ENCODE results near the gene THSD7A. TPM values are rescaled to one million over a fixed set of nuclear protein-coding genes. Genes with fewer than 3 reads are reported as not detected.
A peak's percentile ranks its signal among the peaks of the same experiment; 100 is the strongest.

The THSD7A gene
- total RNA-seq, 1 donor from 2014 or later = 3.5 TPM

DNA sequence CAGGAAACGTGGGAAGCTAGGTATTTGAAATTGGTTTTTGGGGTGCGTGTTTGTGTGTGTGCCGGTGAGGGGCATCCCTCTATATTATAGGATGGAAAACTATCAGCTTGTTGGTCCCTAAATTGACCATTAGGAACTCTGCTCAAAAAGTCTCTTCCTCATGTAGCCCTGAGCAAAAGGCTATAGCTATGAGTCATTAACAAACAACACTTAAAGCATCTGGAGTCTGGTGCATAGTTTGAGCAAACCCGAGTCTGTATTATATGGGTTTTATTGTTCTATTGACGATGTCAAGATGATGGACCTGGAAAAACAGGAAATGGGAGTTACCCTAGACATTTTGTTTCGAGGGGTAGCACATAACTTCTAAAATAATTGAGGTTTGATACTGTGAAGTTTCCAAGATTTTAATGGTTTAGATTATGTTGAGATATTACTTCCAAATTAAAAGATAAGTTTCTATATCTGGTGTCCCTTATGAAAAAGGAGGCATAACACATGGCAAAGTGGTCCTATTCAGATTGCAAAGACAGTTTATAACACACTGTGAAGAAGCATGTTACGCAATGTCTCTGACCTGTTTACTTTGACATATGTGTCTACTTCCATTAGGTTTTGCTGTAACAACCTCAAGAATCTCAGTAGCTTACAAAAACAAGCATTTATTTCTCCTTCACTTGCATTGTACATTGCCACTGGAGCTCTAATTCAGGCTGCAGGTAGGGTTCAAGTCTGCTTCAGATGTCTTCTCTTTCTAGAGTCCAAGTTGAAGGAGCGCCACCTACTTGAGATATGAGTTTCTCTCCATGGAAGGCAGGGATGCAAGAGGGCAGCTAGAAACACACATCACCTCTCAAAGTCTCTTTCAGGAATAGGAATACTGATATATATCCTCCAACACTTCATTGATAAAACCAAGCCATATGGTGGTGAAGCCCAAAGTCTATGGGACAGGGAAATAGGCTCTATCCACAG, 500.6 kb downstream of the THSD7A start:
- H3K27me3 ChIP-seq (ENCODE audit: insufficient read depth, low read length) = no peaks in the 10 kb centered on the region
- H3K9me3 ChIP-seq (ENCODE audit: insufficient read depth, low read depth, low read length) = no peaks in the 10 kb centered on the region
- no peak overlapping the region for H3K27ac ChIP-seq (ENCODE audit: low read depth, low read length)
- H3K79me2 ChIP-seq (ENCODE audit: insufficient read depth, low read length) = no peaks in the 10 kb centered on the region
- H3K36me3 Mint-ChIP-seq (ENCODE audit: low read depth, unreplicated experiment) = no peaks in the 10 kb centered on the region
- H3K9me3 Mint-ChIP-seq (ENCODE audit: unreplicated experiment) = no peaks in the 10 kb centered on the region
- H4K20me1 ChIP-seq (ENCODE audit: insufficient read depth, low read length) = no peaks in the 10 kb centered on the region
- DNase-seq (ENCODE audit: low read depth) = no peak
- no peak for FAIRE-seq
- no peaks in the 10 kb centered on the region for H3K27me3 Mint-ChIP-seq (ENCODE audit: low read depth, unreplicated experiment)
- H3K4me3 ChIP-seq (ENCODE audit: insufficient read depth, low read depth, low read length) = no peak overlapping the region
- H3K4me1 Mint-ChIP-seq (ENCODE audit: low read depth, unreplicated experiment) = peaks cover 30% of the 10 kb centered on the region
- no peak overlapping the region for H3K4me2 ChIP-seq (ENCODE audit: low read length)
- no peak overlapping the region for H2AFZ ChIP-seq (ENCODE audit: low read depth, low read length)
- no peaks in the 10 kb centered on the region for H3K36me3 ChIP-seq (ENCODE audit: insufficient read depth, low read length)
- TF ChIP-seq EZH2 (IDR thresholded peaks at IDR 0.05; ENCODE audit: insufficient read depth, low read length) = no peak
- TF ChIP-seq, protein P1, sequence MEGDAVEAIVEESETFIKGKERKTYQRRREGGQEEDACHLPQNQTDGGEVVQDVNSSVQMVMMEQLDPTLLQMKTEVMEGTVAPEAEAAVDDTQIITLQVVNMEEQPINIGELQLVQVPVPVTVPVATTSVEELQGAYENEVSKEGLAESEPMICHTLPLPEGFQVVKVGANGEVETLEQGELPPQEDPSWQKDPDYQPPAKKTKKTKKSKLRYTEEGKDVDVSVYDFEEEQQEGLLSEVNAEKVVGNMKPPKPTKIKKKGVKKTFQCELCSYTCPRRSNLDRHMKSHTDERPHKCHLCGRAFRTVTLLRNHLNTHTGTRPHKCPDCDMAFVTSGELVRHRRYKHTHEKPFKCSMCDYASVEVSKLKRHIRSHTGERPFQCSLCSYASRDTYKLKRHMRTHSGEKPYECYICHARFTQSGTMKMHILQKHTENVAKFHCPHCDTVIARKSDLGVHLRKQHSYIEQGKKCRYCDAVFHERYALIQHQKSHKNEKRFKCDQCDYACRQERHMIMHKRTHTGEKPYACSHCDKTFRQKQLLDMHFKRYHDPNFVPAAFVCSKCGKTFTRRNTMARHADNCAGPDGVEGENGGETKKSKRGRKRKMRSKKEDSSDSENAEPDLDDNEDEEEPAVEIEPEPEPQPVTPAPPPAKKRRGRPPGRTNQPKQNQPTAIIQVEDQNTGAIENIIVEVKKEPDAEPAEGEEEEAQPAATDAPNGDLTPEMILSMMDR (IDR thresholded peaks at IDR 0.05; ENCODE audit: insufficient read depth, low read depth, low read length) = no peak
- H3K4me1 ChIP-seq (ENCODE audit: insufficient read depth, low read length) = no peaks in the 10 kb centered on the region
- no peak overlapping the region for H3K9ac ChIP-seq (ENCODE audit: low read length)
- peak overlapping the region; percentile 53 for H3K27ac Mint-ChIP-seq (ENCODE audit: unreplicated experiment)
- H3K4me3 Mint-ChIP-seq (ENCODE audit: unreplicated experiment) = no peak overlapping the region

DNA sequence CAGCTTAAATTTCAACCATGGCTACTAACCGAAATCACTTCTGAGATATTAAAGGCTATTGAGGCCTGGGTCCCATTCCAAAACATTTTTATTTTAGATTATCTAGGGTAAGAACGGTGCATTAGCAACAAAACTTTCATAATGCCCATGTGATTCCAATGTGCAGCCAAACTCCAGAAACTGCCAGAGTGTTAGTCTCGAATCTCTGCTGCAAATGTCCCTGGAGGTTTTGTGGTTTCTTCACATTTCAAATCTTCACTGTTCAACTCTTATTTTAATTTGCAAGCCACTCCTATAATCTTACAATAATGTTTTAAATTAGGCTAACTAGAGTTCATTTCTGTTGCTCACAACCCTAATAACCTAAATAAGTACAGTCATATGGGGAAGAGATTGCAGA, 501.3 kb downstream of the THSD7A start:
- no peak overlapping the region for H3K4me3 Mint-ChIP-seq (ENCODE audit: unreplicated experiment)
- H3K9me3 Mint-ChIP-seq (ENCODE audit: unreplicated experiment) = no peaks in the 10 kb centered on the region
- TF ChIP-seq, protein P1 (IDR thresholded peaks at IDR 0.05; ENCODE audit: insufficient read depth, low read depth, low read length) = no peak
- TF ChIP-seq EZH2 (IDR thresholded peaks at IDR 0.05; ENCODE audit: insufficient read depth, low read length) = no peak
- peaks cover 30% of the 10 kb centered on the region for H3K4me1 Mint-ChIP-seq (ENCODE audit: low read depth, unreplicated experiment)
- Histone ChIP-seq H2AFZ (ENCODE audit: low read depth, low read length) (no peak overlapping the region), H3K36me3 (ENCODE audit: insufficient read depth, low read length) (no peaks in the 10 kb centered on the region), H3K4me3 (ENCODE audit: insufficient read depth, low read depth, low read length) (no peak overlapping the region), H3K4me2 (ENCODE audit: low read length) (no peak overlapping the region), H3K4me1 (ENCODE audit: insufficient read depth, low read length) (no peaks in the 10 kb centered on the region), H3K9ac (ENCODE audit: low read length) (no peak overlapping the region), H3K27me3 (ENCODE audit: insufficient read depth, low read length) (no peaks in the 10 kb centered on the region), H4K20me1 (ENCODE audit: insufficient read depth, low read length) (no peaks in the 10 kb centered on the region), H3K27ac (ENCODE audit: low read depth, low read length) (no peak overlapping the region), H3K79me2 (ENCODE audit: insufficient read depth, low read length) (no peaks in the 10 kb centered on the region), H3K9me3 (ENCODE audit: insufficient read depth, low read depth, low read length) (no peaks in the 10 kb centered on the region)
- FAIRE-seq (no peak), DNase-seq (ENCODE audit: low read depth) (no peak)
- H3K27ac Mint-ChIP-seq (ENCODE audit: unreplicated experiment) = peak overlapping the region; percentile 53
- no peaks in the 10 kb centered on the region for H3K36me3 Mint-ChIP-seq (ENCODE audit: low read depth, unreplicated experiment)
- H3K27me3 Mint-ChIP-seq (ENCODE audit: low read depth, unreplicated experiment) = no peaks in the 10 kb centered on the region

DNA sequence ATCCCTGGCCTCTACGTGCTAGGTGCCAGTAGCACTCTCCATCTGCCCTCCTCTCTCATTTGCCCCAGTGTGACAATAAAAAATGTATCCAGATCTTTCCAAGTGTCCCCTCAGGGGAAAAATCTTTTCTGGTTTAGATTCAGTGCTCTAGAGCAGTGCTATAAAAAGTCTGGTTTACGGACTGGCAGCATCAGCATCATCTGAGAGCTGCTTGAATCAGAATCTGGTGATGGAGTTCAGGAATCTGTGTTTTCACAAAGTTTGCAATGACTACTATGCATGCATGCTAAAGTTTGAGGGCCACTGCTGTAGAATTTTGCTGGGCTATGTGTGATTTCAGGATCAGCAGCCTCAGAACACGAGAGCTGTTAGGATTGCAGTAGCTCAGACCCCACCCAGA, 501.8 kb downstream of the THSD7A start:
- H3K36me3 ChIP-seq (ENCODE audit: insufficient read depth, low read length) = no peaks in the 10 kb centered on the region
- H3K4me1 ChIP-seq (ENCODE audit: insufficient read depth, low read length) = no peaks in the 10 kb centered on the region
- no peak overlapping the region for H3K27ac Mint-ChIP-seq (ENCODE audit: unreplicated experiment)
- no peak overlapping the region for H3K4me2 ChIP-seq (ENCODE audit: low read length)
- no peaks in the 10 kb centered on the region for H3K27me3 Mint-ChIP-seq (ENCODE audit: low read depth, unreplicated experiment)
- no peak overlapping the region for H2AFZ ChIP-seq (ENCODE audit: low read depth, low read length)
- DNase-seq (ENCODE audit: low read depth) = no peak
- H3K36me3 Mint-ChIP-seq (ENCODE audit: low read depth, unreplicated experiment) = no peaks in the 10 kb centered on the region
- no peak overlapping the region for H3K4me3 ChIP-seq (ENCODE audit: insufficient read depth, low read depth, low read length)
- no peak overlapping the region for H3K9ac ChIP-seq (ENCODE audit: low read length)
- no peak overlapping the region for H3K27ac ChIP-seq (ENCODE audit: low read depth, low read length)
- no peaks in the 10 kb centered on the region for H3K27me3 ChIP-seq (ENCODE audit: insufficient read depth, low read length)
- H4K20me1 ChIP-seq (ENCODE audit: insufficient read depth, low read length) = no peaks in the 10 kb centered on the region
- peaks cover 30% of the 10 kb centered on the region for H3K4me1 Mint-ChIP-seq (ENCODE audit: low read depth, unreplicated experiment)
- FAIRE-seq = no peak
- TF ChIP-seq, protein P1 (IDR thresholded peaks at IDR 0.05; ENCODE audit: insufficient read depth, low read depth, low read length) = no peak
- TF ChIP-seq EZH2 (IDR thresholded peaks at IDR 0.05; ENCODE audit: insufficient read depth, low read length) = no peak
- no peaks in the 10 kb centered on the region for H3K79me2 ChIP-seq (ENCODE audit: insufficient read depth, low read length)
- no peaks in the 10 kb centered on the region for H3K9me3 Mint-ChIP-seq (ENCODE audit: unreplicated experiment)
- no peaks in the 10 kb centered on the region for H3K9me3 ChIP-seq (ENCODE audit: insufficient read depth, low read depth, low read length)
- H3K4me3 Mint-ChIP-seq (ENCODE audit: unreplicated experiment) = no peak overlapping the region
